ENCODE measurements around the gene FAHD2A.

Gene FAHD2A

DNA sequence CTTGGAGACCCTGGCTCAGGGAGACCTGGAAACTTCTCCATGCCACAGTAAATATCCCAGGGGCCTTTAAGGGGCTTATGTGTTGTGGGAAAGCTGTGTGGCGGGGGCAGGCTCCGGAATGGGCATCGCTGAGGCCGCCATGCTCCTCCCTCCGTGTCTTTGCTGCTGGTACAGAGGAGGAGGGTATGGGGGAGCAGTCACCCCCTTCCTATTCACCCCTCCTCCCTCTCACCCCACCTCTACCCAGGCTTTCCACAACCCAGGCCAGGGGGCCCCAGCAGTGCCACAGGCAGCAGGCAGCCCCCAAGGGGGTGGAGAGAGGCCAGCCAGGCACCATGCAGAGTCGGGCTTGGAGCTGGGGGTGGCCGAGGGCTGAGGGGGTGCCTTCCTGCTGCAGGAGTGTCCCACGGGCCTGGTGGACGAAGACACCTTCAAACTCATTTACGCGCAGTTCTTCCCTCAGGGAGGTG is 28.0 kb upstream of the FAHD2A start:
- H2BK5ac ChIP-seq (ENCODE audit: low read depth, low read length, poor library complexity) = no peak overlapping the region
- no peak overlapping the region for H3K4me3 ChIP-seq (ENCODE audit: low read depth, low read length)
- no peak overlapping the region for H3K18ac ChIP-seq (ENCODE audit: low read length)
- no peak overlapping the region for H2BK12ac ChIP-seq (ENCODE audit: low read length)
- no peak for DNase-seq
- peaks cover 2% of the 10 kb centered on the region for H3K9me3 ChIP-seq (ENCODE audit: insufficient read depth, low read depth, low read length)
- no peak overlapping the region for H2BK120ac ChIP-seq (ENCODE audit: insufficient read depth, low read length, poor library complexity)
- no peak overlapping the region for H3K9ac ChIP-seq (ENCODE audit: low read length)
- H4K12ac ChIP-seq (ENCODE audit: low read depth, low read length) = no peak overlapping the region
- H4K8ac ChIP-seq (ENCODE audit: low read depth, low read length) = no peak overlapping the region
- H3K27me3 ChIP-seq (ENCODE audit: insufficient read depth, low read length) = no peaks in the 10 kb centered on the region
- no peaks in the 10 kb centered on the region for H3K36me3 ChIP-seq (ENCODE audit: control insufficient read depth in 1 of 2, insufficient read depth in 2 of 2, low read length in 2 of 2)
- no CpG with 5 or more reads among the region's 11 CpGs for WGBS (ENCODE audit: extremely low coverage, insufficient coverage, insufficient read length)
- no peak overlapping the region for H3K4ac ChIP-seq (ENCODE audit: low read depth, low read length)
- H3K14ac ChIP-seq (ENCODE audit: low read length) = no peak overlapping the region
- H3K79me2 ChIP-seq (ENCODE audit: control insufficient read depth, insufficient read depth, low read length, poor library complexity) = no peaks in the 10 kb centered on the region
- H2AK5ac ChIP-seq (ENCODE audit: low read length) = no peak overlapping the region
- H3K23ac ChIP-seq (ENCODE audit: low read length) = no peak overlapping the region
- no peaks in the 10 kb centered on the region for H3K79me1 ChIP-seq (ENCODE audit: low read length)
- no peak overlapping the region for H4K91ac ChIP-seq (ENCODE audit: low read depth, low read length)
- no peak overlapping the region for H3K27ac ChIP-seq (ENCODE audit: low read depth, low read length)
- no peak overlapping the region for H3K4me2 ChIP-seq (ENCODE audit: low read length)
- no peaks in the 10 kb centered on the region for H3K4me1 ChIP-seq (ENCODE audit: control insufficient read depth in 1 of 2, insufficient read depth in 2 of 2, low read length in 2 of 2)
- H2AFZ ChIP-seq (ENCODE audit: insufficient read depth, low read length, poor library complexity) = no peak overlapping the region

DNA sequence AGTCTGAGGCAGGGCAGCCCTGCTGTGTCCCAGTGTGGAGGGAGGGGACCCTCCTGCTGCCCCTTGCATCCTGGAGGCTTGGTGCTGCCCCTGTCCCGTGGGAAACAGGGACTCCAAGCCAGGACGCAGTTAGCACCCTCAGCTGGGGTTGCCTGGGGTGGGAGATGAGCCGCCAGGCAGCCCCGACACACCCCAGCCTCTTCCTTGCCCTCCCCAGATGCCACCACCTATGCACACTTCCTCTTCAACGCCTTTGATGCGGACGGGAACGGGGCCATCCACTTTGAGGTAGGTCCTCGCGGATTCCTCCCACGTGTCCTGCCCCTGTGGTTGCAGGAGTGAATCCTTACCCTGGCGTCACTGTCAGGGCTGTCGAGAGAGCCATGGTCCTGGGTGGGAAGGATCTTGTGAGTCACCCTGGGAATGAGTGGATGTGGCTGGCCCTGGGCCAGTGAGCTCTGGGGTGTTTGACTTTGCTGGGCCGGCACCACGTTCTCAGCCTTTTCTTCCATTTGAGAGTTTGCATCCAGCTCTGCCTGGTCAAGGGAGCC is 27.5 kb upstream of the FAHD2A start:
- Histone ChIP-seq H3K79me1 (ENCODE audit: low read length) (no peaks in the 10 kb centered on the region), H2BK5ac (ENCODE audit: low read depth, low read length, poor library complexity) (no peak overlapping the region), H2AFZ (ENCODE audit: insufficient read depth, low read length, poor library complexity) (no peak overlapping the region), H2AK5ac (ENCODE audit: low read length) (no peak overlapping the region), H3K23ac (ENCODE audit: low read length) (no peak overlapping the region), H3K4me2 (ENCODE audit: low read length) (no peak overlapping the region), H3K4me1 (ENCODE audit: control insufficient read depth in 1 of 2, insufficient read depth in 2 of 2, low read length in 2 of 2) (no peaks in the 10 kb centered on the region), H2BK120ac (ENCODE audit: insufficient read depth, low read length, poor library complexity) (no peak overlapping the region), H3K9ac (ENCODE audit: low read length) (no peak overlapping the region), H3K4me3 (ENCODE audit: low read depth, low read length) (no peak overlapping the region), H4K12ac (ENCODE audit: low read depth, low read length) (no peak overlapping the region), H3K36me3 (ENCODE audit: control insufficient read depth in 1 of 2, insufficient read depth in 2 of 2, low read length in 2 of 2) (no peaks in the 10 kb centered on the region), H3K27me3 (ENCODE audit: insufficient read depth, low read length) (no peaks in the 10 kb centered on the region), H3K4ac (ENCODE audit: low read depth, low read length) (no peak overlapping the region), H3K27ac (ENCODE audit: low read depth, low read length) (no peak overlapping the region), H4K8ac (ENCODE audit: low read depth, low read length) (no peak overlapping the region), H3K9me3 (ENCODE audit: insufficient read depth, low read depth, low read length) (peaks cover 2% of the 10 kb centered on the region), H3K79me2 (ENCODE audit: control insufficient read depth, insufficient read depth, low read length, poor library complexity) (no peaks in the 10 kb centered on the region), H3K14ac (ENCODE audit: low read length) (no peak overlapping the region), H3K18ac (ENCODE audit: low read length) (no peak overlapping the region), H2BK12ac (ENCODE audit: low read length) (no peak overlapping the region), H4K91ac (ENCODE audit: low read depth, low read length) (no peak overlapping the region)
- DNase-seq = no peak
- WGBS (ENCODE audit: extremely low coverage, insufficient coverage, insufficient read length) = no CpG with 5 or more reads among the region's 15 CpGs

DNA sequence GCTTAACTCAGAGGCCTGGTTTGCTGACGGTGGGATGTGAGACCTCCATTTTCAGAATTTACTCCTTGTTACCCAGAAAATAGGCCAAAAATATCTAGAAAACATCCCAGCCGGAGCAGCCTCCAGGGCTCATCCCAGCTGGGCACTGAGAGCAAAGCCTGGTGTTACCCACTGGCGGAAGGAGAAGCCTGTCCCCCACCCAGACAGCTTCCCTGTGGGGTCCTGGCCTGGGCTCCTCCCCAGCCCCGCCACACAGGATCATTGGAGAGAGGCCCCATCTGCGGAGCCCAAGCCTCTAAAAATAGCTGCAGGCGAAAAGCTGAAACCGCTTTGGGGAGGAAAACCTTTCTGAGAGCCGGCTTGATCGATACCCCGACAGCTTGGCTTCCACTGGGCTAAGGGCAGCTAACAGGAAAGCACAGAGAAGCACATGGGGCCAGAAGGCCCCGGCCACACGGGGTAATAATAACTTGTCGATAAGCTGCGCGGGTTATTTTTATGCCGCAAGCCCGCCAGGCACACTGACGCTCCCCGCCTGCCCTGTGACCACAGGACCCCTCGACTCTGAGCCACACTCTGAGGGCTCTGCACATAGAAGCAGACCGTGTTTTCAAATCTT is 26.9 kb upstream of the FAHD2A start:
- Histone ChIP-seq H2BK12ac (ENCODE audit: low read length) (no peak overlapping the region), H4K12ac (ENCODE audit: low read depth, low read length) (no peak overlapping the region)

DNA sequence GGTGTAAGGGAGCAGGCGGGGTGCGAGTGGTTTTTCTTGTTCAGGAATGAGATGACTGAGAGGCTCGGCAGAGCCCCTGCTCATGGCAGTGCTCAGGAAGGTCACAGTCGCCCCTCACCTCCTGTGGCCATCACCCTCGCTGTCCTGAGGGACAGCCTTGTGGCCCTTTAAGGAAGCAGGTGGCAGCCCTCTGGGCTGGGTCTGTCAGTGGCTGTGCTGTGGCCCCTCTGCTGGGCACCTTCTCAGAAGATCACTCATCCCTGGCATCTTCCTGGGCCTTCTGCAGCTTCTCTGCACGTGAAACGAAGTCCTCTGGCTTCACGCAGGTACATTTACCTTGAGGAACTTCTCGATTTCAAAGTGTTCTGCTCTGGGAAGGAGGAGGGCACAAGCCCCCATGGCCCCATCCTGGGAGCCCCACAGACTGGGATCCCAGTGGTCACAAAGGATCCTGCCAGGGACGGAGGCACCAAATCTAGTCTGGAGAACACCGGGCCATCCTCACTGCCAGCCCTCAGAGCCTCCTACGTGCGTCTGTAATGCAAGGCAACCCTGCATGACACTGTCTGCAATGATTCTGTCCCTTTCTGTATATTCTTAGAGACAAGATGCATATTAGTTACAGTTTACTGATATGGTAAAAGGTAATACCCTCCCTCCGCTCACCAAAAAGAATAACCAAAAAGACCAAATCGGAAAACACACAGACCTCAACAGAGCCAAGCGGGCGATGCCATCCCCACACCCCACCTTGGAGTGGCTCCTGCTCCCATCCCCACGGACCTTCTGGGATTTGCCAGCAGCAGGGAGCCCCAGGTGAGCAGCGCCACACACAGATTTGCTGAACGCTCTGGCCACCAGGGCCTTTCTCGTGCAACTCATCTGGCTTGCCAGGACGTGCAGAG is 25.9 kb upstream of the FAHD2A start:
- H3K18ac ChIP-seq (ENCODE audit: low read length) = no peak overlapping the region
- H3K23ac ChIP-seq (ENCODE audit: low read length) = no peak overlapping the region
- H2AFZ ChIP-seq (ENCODE audit: insufficient read depth, low read length, poor library complexity) = no peak overlapping the region
- H2BK12ac ChIP-seq (ENCODE audit: low read length) = no peak overlapping the region
- H3K14ac ChIP-seq (ENCODE audit: low read length) = no peak overlapping the region
- no peak overlapping the region for H2BK5ac ChIP-seq (ENCODE audit: low read depth, low read length, poor library complexity)
- no peaks in the 10 kb centered on the region for H3K27me3 ChIP-seq (ENCODE audit: insufficient read depth, low read length)
- H3K27ac ChIP-seq (ENCODE audit: low read depth, low read length) = no peak overlapping the region
- H3K4ac ChIP-seq (ENCODE audit: low read depth, low read length) = no peak overlapping the region
- H2AK5ac ChIP-seq (ENCODE audit: low read length) = no peak overlapping the region
- WGBS (ENCODE audit: extremely low coverage, insufficient coverage, insufficient read length) = no CpG with 5 or more reads among the region's 22 CpGs
- H3K9ac ChIP-seq (ENCODE audit: low read length) = no peak overlapping the region
- no peak overlapping the region for H4K12ac ChIP-seq (ENCODE audit: low read depth, low read length)
- H3K4me2 ChIP-seq (ENCODE audit: low read length) = no peak overlapping the region
- no peaks in the 10 kb centered on the region for H3K79me1 ChIP-seq (ENCODE audit: low read length)
- H3K4me1 ChIP-seq (ENCODE audit: control insufficient read depth in 1 of 2, insufficient read depth in 2 of 2, low read length in 2 of 2) = no peaks in the 10 kb centered on the region
- no peaks in the 10 kb centered on the region for H3K79me2 ChIP-seq (ENCODE audit: control insufficient read depth, insufficient read depth, low read length, poor library complexity)
- H4K91ac ChIP-seq (ENCODE audit: low read depth, low read length) = no peak overlapping the region
- H3K9me3 ChIP-seq (ENCODE audit: insufficient read depth, low read depth, low read length) = peaks cover 2% of the 10 kb centered on the region
- no peak overlapping the region for H2BK120ac ChIP-seq (ENCODE audit: insufficient read depth, low read length, poor library complexity)
- DNase-seq = no peak
- no peak overlapping the region for H4K8ac ChIP-seq (ENCODE audit: low read depth, low read length)
- H3K36me3 ChIP-seq (ENCODE audit: control insufficient read depth in 1 of 2, insufficient read depth in 2 of 2, low read length in 2 of 2) = no peaks in the 10 kb centered on the region
- no peak overlapping the region for H3K4me3 ChIP-seq (ENCODE audit: low read depth, low read length)

More for the DNA sequence above, 26.9 kb upstream of the FAHD2A start:
- no peak overlapping the region for H3K18ac ChIP-seq (ENCODE audit: low read length)
- no peaks in the 10 kb centered on the region for H3K27me3 ChIP-seq (ENCODE audit: insufficient read depth, low read length)
- H4K8ac ChIP-seq (ENCODE audit: low read depth, low read length) = no peak overlapping the region
- H3K27ac ChIP-seq (ENCODE audit: low read depth, low read length) = no peak overlapping the region
- WGBS (ENCODE audit: extremely low coverage, insufficient coverage, insufficient read length) = no CpG with 5 or more reads among the region's 21 CpGs
- H3K14ac ChIP-seq (ENCODE audit: low read length) = no peak overlapping the region
- H3K79me1 ChIP-seq (ENCODE audit: low read length) = no peaks in the 10 kb centered on the region
- H3K9ac ChIP-seq (ENCODE audit: low read length) = no peak overlapping the region
- no peak overlapping the region for H2BK5ac ChIP-seq (ENCODE audit: low read depth, low read length, poor library complexity)
- no peak overlapping the region for H3K23ac ChIP-seq (ENCODE audit: low read length)
- H3K36me3 ChIP-seq (ENCODE audit: control insufficient read depth in 1 of 2, insufficient read depth in 2 of 2, low read length in 2 of 2) = no peaks in the 10 kb centered on the region
- no peak overlapping the region for H2BK120ac ChIP-seq (ENCODE audit: insufficient read depth, low read length, poor library complexity)
- no peaks in the 10 kb centered on the region for H3K79me2 ChIP-seq (ENCODE audit: control insufficient read depth, insufficient read depth, low read length, poor library complexity)
- no peak overlapping the region for H4K91ac ChIP-seq (ENCODE audit: low read depth, low read length)
- no peak overlapping the region for H3K4me3 ChIP-seq (ENCODE audit: low read depth, low read length)
- no peak overlapping the region for H3K4ac ChIP-seq (ENCODE audit: low read depth, low read length)
- no peak overlapping the region for H2AFZ ChIP-seq (ENCODE audit: insufficient read depth, low read length, poor library complexity)
- DNase-seq = no peak
- H3K4me2 ChIP-seq (ENCODE audit: low read length) = no peak overlapping the region
- no peak overlapping the region for H2AK5ac ChIP-seq (ENCODE audit: low read length)
- no peaks in the 10 kb centered on the region for H3K4me1 ChIP-seq (ENCODE audit: control insufficient read depth in 1 of 2, insufficient read depth in 2 of 2, low read length in 2 of 2)
- H3K9me3 ChIP-seq (ENCODE audit: insufficient read depth, low read depth, low read length) = peaks cover 2% of the 10 kb centered on the region

All from trophoblast cell (in vitro differentiated cells and primary cell).